K562 (cell line): ENCODE data around the gene DAGLA. TPM values are rescaled to one million over a fixed set of nuclear protein-coding genes. Genes with fewer than 3 reads are reported as not detected.

ENCODE experiments used
- BHLHE40 ChIP-seq: IDR thresholded peaks from 2 replicates; pipeline ENCODE4 v1.6.1; 2011; ENCODE audit warnings: low read length, improper control_type of control experiment
- COPS2 ChIP-seq: fragments of 450-650 bp; conservative IDR thresholded peaks from 2 replicates; pipeline ENCODE4 v1.6.1; 2016; ENCODE audit warnings: mild to moderate bottlenecking, moderate library complexity
- HNRNPK ChIP-seq: fragments of 200-400 bp; formaldehyde crosslinking; IDR thresholded peaks from one replicate; pipeline ENCODE4 v1.6.1; 2018; ENCODE audit warnings: mild to moderate bottlenecking, low read depth, low read length; ENCODE audit not compliant: poor library complexity, severe bottlenecking
- RAD51 ChIP-seq: fragments of 450-650 bp; IDR thresholded peaks from 2 replicates; pipeline ENCODE4 v1.7.1; 2016; ENCODE audit warnings: low read depth, mild to moderate bottlenecking, borderline replicate concordance
- SAFB2 ChIP-seq: fragments of 200-400 bp; formaldehyde crosslinking; IDR thresholded peaks from 2 replicates; pipeline ENCODE4 v1.6.1; 2018; ENCODE audit warnings: borderline replicate concordance, low read length, low read depth, moderate library complexity; ENCODE audit not compliant: severe bottlenecking
- SMARCA4 ChIP-seq: fragments of 450-650 bp; IDR thresholded peaks from 2 replicates; pipeline ENCODE4 v1.6.1; 2016
- ZNF124 ChIP-seq: sonication (generic); formaldehyde crosslinking; IDR thresholded peaks from 2 replicates; pipeline ENCODE4 v1.8.1; 2022; ENCODE audit warnings: missing genetic modification reagents
- ZNF644 ChIP-seq: fragments of 200-800 bp; sonication (Bioruptor generic); IDR thresholded peaks from 2 replicates; pipeline ENCODE4 v1.6.1; 2016; ENCODE audit warnings: low read depth, missing genetic modification characterization, missing compliant biosample characterization
- polyA plus RNA-seq, 8 experiments: library from polyadenylated mRNA; depleted of rRNA in 4 of 8; stranded (reverse) in 5 of 8; unstranded in 3 of 8; fragments of >200 nt; fragmentation: Nextera tagmentation in 2 of 8; fragmentation: Illumina TruSeq in 1 of 8; extraction: Ambion mirVana in 2 of 8; extraction: Trizol in 1 of 8; gene quantifications; 2 replicates each; pipeline versions ENCODE4 v1.2.1 to v1.2.3, GENCODE V29; 2011 to 2014; ENCODE audit warnings: inconsistent platforms in 1 of 8, missing spikeins in 1 of 8
- total RNA-seq, 7 experiments: library from RNA; depleted of rRNA in 6 of 7; stranded (reverse); fragments of >200 nt in 6 of 7; fragmentation: Illumina TruSeq in 2 of 7; extraction: Trizol in 2 of 7; gene quantifications; 2 replicates each; pipeline versions ENCODE4 v1.2.1 to v1.2.3, GENCODE V29; 2011 to 2021; ENCODE audit warnings: low replicate concordance in 1 of 7
- TF ChIP-seq, protein P1 (sequence below): fragments of 450-650 bp; IDR thresholded peaks from 2 replicates; pipeline ENCODE4 v1.6.1; 2017; ENCODE audit warnings: antibody characterized with exemption, mild to moderate bottlenecking
- TF ChIP-seq, protein P2 (sequence below): sonication (generic); formaldehyde crosslinking; IDR thresholded peaks from 2 replicates; pipeline ENCODE4 v1.8.0; 2022; ENCODE audit warnings: missing genetic modification reagents, mild to moderate bottlenecking, moderate library complexity, borderline replicate concordance
- TF ChIP-seq, protein P3 (sequence below): fragments of 450-650 bp; IDR thresholded peaks from one replicate; pipeline ENCODE4 v1.6.1; 2018; ENCODE audit warnings: mild to moderate bottlenecking, moderate library complexity; ENCODE audit not compliant: partially characterized antibody
- TF ChIP-seq, protein P4 (sequence below): fragments of 150-350 bp; conservative IDR thresholded peaks from 2 replicates; pipeline ENCODE4 v1.6.1; 2014; ENCODE audit warnings: low read length
- TF ChIP-seq, protein P5 (sequence below): IDR thresholded peaks from 2 replicates; pipeline ENCODE4 v1.6.1; 2011; ENCODE audit warnings: borderline replicate concordance, low read depth, mild to moderate bottlenecking, moderate library complexity, low read length; ENCODE audit not compliant: insufficient read depth, poor library complexity, severe bottlenecking

DAGLA gene
- total and polyA plus RNA-seq, 9 of the 15 experiments (the other 6 are each of a cell fraction or from before 2014, with no cell fraction given), result 0.03 to 0.16 (median 0.04) TPM; not detected in 4

DNA sequence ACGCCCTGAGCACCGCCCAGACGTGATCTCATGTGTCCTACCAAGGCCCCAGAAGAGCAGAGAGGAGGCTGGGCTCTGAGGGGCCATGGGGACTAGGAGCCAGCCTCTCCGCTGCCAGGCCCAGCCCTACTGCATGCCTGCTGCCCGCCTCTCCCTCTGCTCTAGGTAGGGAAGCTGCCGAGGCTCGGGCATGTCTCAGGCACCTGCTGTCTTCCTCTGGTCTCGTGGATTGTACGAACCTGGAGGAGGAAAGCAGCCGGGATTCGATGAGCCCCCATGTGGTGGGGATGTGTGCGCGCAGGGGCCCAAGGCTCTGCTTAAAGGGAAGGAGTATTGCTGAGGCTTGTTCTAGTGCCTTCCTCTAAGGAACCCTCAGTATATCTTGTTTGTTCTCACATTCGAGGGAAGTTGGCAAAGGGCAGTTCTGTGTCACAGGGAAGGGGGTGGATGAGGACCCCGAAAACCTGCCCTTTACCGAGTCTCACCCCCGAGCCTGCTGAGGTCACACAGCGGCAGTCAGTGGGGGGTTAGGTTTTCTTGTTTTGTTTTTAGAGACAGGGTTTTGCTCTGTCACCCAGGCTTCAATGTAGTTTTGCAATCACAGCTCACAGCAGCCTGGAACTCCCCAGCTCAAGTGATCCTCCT, 21.2 kb downstream of the DAGLA start (continued):
- no peak for TF ChIP-seq ZNF644 (tag)
- TF ChIP-seq, protein P1, sequence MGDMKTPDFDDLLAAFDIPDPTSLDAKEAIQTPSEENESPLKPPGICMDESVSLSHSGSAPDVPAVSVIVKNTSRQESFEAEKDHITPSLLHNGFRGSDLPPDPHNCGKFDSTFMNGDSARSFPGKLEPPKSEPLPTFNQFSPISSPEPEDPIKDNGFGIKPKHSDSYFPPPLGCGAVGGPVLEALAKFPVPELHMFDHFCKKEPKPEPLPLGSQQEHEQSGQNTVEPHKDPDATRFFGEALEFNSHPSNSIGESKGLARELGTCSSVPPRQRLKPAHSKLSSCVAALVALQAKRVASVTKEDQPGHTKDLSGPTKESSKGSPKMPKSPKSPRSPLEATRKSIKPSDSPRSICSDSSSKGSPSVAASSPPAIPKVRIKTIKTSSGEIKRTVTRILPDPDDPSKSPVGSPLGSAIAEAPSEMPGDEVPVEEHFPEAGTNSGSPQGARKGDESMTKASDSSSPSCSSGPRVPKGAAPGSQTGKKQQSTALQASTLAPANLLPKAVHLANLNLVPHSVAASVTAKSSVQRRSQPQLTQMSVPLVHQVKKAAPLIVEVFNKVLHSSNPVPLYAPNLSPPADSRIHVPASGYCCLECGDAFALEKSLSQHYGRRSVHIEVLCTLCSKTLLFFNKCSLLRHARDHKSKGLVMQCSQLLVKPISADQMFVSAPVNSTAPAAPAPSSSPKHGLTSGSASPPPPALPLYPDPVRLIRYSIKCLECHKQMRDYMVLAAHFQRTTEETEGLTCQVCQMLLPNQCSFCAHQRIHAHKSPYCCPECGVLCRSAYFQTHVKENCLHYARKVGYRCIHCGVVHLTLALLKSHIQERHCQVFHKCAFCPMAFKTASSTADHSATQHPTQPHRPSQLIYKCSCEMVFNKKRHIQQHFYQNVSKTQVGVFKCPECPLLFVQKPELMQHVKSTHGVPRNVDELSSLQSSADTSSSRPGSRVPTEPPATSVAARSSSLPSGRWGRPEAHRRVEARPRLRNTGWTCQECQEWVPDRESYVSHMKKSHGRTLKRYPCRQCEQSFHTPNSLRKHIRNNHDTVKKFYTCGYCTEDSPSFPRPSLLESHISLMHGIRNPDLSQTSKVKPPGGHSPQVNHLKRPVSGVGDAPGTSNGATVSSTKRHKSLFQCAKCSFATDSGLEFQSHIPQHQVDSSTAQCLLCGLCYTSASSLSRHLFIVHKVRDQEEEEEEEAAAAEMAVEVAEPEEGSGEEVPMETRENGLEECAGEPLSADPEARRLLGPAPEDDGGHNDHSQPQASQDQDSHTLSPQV, result no peak
- TF ChIP-seq, protein P2, sequence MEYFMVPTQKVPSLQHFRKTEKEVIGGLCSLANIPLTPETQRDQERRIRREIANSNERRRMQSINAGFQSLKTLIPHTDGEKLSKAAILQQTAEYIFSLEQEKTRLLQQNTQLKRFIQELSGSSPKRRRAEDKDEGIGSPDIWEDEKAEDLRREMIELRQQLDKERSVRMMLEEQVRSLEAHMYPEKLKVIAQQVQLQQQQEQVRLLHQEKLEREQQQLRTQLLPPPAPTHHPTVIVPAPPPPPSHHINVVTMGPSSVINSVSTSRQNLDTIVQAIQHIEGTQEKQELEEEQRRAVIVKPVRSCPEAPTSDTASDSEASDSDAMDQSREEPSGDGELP, result peak; percentile 32; the same call in 1 of the 2 replicates
- TF ChIP-seq BHLHE40, result 0 out of 2 replicates have a peak, but pooled peaks have one; percentile 18
- no peak for TF ChIP-seq HNRNPK
- TF ChIP-seq, protein P3, sequence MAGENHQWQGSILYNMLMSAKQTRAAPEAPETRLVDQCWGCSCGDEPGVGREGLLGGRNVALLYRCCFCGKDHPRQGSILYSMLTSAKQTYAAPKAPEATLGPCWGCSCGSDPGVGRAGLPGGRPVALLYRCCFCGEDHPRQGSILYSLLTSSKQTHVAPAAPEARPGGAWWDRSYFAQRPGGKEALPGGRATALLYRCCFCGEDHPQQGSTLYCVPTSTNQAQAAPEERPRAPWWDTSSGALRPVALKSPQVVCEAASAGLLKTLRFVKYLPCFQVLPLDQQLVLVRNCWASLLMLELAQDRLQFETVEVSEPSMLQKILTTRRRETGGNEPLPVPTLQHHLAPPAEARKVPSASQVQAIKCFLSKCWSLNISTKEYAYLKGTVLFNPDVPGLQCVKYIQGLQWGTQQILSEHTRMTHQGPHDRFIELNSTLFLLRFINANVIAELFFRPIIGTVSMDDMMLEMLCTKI, result no peak
- no peak for TF ChIP-seq ZNF124
- no peak for TF ChIP-seq SMARCA4
- TF ChIP-seq SAFB2, result no peak
- TF ChIP-seq, protein P4, sequence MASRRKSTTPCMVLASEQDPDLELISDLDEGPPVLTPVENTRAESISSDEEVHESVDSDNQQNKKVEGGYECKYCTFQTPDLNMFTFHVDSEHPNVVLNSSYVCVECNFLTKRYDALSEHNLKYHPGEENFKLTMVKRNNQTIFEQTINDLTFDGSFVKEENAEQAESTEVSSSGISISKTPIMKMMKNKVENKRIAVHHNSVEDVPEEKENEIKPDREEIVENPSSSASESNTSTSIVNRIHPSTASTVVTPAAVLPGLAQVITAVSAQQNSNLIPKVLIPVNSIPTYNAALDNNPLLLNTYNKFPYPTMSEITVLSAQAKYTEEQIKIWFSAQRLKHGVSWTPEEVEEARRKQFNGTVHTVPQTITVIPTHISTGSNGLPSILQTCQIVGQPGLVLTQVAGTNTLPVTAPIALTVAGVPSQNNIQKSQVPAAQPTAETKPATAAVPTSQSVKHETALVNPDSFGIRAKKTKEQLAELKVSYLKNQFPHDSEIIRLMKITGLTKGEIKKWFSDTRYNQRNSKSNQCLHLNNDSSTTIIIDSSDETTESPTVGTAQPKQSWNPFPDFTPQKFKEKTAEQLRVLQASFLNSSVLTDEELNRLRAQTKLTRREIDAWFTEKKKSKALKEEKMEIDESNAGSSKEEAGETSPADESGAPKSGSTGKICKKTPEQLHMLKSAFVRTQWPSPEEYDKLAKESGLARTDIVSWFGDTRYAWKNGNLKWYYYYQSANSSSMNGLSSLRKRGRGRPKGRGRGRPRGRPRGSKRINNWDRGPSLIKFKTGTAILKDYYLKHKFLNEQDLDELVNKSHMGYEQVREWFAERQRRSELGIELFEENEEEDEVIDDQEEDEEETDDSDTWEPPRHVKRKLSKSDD, result no peak
- TF ChIP-seq, protein P5, sequence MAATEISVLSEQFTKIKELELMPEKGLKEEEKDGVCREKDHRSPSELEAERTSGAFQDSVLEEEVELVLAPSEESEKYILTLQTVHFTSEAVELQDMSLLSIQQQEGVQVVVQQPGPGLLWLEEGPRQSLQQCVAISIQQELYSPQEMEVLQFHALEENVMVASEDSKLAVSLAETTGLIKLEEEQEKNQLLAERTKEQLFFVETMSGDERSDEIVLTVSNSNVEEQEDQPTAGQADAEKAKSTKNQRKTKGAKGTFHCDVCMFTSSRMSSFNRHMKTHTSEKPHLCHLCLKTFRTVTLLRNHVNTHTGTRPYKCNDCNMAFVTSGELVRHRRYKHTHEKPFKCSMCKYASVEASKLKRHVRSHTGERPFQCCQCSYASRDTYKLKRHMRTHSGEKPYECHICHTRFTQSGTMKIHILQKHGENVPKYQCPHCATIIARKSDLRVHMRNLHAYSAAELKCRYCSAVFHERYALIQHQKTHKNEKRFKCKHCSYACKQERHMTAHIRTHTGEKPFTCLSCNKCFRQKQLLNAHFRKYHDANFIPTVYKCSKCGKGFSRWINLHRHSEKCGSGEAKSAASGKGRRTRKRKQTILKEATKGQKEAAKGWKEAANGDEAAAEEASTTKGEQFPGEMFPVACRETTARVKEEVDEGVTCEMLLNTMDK, result peak; percentile 37
- TF ChIP-seq RAD51, result no peak
- TF ChIP-seq COPS2, result no peak
